ENCODE data around the gene FAM89A. TPM values are rescaled to one million over a fixed set of nuclear protein-coding genes. Genes with fewer than 3 reads are reported as not detected.

Gene FAM89A
- 4.0 and 5.2 TPM in 2 replicates for total RNA-seq

DNA sequence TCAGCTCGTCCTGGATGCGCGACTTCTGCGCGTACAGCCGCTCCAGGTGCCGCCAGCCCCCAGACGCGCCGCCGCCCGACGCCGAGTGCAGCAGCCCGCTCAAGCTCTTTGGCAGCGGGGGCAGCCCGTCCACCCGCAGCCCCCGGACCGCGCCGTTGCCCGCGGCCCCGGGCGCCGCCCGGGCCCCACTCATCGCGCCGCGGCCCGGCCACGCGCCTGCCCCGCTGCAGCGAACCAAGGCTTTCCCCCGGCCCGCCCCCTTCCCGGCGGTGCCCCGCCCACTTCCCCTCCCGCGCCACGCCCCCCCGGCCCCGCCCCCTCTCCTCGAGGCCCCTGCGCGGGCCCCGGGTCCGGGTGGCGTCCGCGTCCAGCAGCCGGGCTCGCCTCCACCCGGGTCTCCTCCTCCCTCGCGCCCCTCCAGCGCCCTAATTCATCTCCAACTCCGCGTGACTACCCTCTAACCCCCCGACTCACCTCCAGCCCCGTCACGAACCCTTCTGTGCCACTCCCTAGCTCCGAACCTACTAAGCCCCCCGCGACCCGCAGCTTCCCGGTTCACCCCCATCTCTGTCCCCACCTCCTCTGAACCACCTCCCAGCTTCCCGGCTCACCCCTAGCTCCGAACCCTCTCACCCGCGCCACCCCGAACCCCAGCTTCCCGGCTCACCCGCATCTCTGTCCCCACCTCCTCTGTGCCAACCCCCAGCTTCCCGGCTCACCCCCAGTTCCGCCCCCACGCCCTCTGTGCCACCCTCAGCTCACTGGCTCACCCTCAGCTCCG lies at the start of gene FAM89A:
TSS of gene FAM89A (minus strand) at position 236 of the 781 bp plus-strand sequence. CDS start at position 193, 43 bp downstream.

DNA sequence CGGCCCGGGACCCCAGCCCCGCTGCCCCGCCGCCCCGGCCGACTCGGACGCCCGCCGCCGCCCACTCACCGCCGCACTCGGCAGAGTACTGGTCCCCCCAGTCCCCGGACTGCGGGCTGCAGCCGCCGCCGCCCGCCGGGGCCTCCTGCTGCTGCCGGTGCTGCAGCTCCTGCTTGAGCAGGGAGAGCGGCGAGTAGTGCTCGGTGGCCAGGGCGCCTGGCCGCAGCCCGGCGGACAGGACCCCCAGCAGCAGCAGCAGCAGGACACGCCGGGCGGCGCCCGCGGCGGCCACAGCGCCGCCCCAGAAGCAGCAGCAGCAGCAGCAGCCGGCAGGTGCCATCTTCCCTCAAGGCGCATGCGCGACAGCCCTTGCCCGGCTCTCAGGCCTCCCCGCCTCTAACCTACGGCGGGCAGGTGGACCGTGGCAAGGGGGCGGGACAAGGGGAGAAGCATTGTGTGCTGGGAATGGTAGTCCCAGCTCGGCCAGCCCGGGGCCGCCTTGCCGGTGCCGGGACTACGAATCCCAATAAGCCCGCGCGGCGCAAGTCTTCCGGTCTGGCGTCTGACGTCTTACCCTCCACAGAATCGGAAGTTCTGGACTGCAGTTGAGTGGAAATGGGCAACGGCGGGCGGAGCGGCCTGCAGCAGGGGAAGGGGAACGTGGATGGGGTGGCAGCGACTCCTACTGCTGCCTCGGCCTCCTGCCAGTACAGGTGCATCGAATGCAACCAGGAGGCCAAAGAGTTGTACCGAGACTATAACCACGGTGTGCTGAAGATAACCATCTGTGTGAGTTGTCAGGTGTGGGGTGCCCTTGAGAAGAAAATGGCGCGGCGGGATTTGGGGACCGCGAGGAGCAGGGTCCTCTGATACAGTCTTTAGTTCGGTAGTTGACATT lies 61.3 kb downstream of the FAM89A start, which contains the start of the genes ARV1 and TTC13:
TSS of gene ARV1 (plus strand) at position 604 of the 898 bp plus-strand sequence. CDS start at position 616, 12 bp downstream.
TSS of gene TTC13 (minus strand) at position 371 of the 898 bp plus-strand sequence. CDS start at position 340, 31 bp downstream.

Other genes with a start within 250 kb of the FAM89A start
- 50.5 and 87.2 TPM in 2 replicates for gene C1orf198, start 171.7 kb downstream of the FAM89A start, total RNA-seq
- gene TTC13, start 61.4 kb downstream of the FAM89A start, total RNA-seq, result 14.2 and 16.9 TPM in 2 replicates
- gene ARV1, start 61.2 kb downstream of the FAM89A start, total RNA-seq, result 15.7 and 17.1 TPM in 2 replicates
- gene TRIM67, start 121.8 kb upstream of the FAM89A start, total RNA-seq, result under 0.01 TPM in 1 of 2 replicates, not detected in the other
- gene GNPAT, start 201.0 kb upstream of the FAM89A start, total RNA-seq, result 39.1 and 45.9 TPM in 2 replicates